C4-2B (cell line): Measurements from ENCODE around the gene C17orf113.

Experiments used
- ZFX ChIP-seq: fragments of 450-650 bp; IDR thresholded peaks from 2 replicates; pipeline ENCODE4 v1.6.1; 2017
- TF ChIP-seq, protein P1 (sequence below): fragments of 450-650 bp; conservative IDR thresholded peaks from 2 replicates; pipeline ENCODE4 v1.5.1; 2017; ENCODE audit warnings: mild to moderate bottlenecking

DNA sequence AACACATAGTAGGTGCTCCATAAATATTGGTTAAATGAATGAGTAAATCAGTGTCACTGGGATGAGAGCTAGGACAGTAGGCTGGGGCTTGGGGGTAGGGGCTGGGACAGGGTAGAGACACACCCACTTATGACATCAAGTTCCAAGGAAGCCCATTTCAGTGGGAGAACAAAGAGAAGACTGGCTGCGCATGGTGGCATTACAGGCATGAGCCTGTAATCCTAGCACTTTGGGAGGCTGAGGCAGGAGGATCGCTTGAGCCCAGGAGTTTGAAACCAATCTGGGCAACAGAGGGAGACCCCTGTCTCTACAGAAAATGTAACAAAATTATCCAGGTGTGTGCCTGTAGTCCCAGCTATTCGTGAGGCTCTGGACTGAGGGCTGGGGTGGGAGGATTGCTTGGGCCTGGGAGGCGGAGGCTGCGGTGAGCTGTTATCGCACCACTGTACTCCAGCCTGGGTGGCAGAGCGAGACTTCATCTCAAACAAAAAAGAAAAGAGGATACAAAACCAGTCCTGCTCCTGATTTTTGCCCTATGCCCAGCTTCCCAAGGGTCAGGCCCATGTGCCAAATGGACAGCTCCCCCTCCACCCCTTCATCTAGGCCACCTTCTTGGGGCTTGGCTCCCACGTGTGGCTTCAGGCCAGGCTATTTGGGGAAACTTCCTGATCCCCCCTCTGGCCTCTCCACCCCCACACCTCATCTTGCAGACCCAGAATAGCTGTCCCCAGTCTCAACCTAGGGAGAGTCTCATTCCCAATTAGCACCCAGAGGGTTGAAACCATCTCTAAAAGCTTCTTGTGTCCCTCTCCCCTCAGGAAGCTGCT, 40.8 kb upstream of the C17orf113 start:
- TF ChIP-seq, protein P1, sequence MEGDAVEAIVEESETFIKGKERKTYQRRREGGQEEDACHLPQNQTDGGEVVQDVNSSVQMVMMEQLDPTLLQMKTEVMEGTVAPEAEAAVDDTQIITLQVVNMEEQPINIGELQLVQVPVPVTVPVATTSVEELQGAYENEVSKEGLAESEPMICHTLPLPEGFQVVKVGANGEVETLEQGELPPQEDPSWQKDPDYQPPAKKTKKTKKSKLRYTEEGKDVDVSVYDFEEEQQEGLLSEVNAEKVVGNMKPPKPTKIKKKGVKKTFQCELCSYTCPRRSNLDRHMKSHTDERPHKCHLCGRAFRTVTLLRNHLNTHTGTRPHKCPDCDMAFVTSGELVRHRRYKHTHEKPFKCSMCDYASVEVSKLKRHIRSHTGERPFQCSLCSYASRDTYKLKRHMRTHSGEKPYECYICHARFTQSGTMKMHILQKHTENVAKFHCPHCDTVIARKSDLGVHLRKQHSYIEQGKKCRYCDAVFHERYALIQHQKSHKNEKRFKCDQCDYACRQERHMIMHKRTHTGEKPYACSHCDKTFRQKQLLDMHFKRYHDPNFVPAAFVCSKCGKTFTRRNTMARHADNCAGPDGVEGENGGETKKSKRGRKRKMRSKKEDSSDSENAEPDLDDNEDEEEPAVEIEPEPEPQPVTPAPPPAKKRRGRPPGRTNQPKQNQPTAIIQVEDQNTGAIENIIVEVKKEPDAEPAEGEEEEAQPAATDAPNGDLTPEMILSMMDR = no peak
- no peak for TF ChIP-seq ZFX
